ENCODE data around the gene PRKAR2B. TPM values are rescaled to one million over a fixed set of nuclear protein-coding genes. Genes with fewer than 3 reads are reported as not detected.
A peak's percentile ranks its signal among the peaks of the same experiment; 100 is the strongest.
"Not testable (repeated sequence)": the region's sequence is repeated elsewhere in the genome, so short reads cannot be mapped to it uniquely, and the experiment has no call there.

The PRKAR2B gene
- total RNA-seq, 1 donor, result 13.5 TPM

GRCh38 chr7:107115114-107115513 is 70.6 kb downstream of the PRKAR2B start:
- DNase-seq (ENCODE audit: low read depth in 2 of 3, low spot score in 2 of 3), result no peak

- no peak for DNase-seq (ENCODE audit: low read depth in 2 of 3, low spot score in 2 of 3)
Observed at GRCh38 chr7:107115762-107116540, 71.4 kb downstream of the PRKAR2B start.

- no peak for DNase-seq (ENCODE audit: low read depth in 2 of 3, low spot score in 2 of 3)
Observed at GRCh38 chr7:107118109-107118900, 73.8 kb downstream of the PRKAR2B start.

- no peak for DNase-seq (ENCODE audit: low read depth in 2 of 3, low spot score in 2 of 3)
Observed at GRCh38 chr7:107119376-107120105, 75.0 kb downstream of the PRKAR2B start.

GRCh38 chr7:107122486-107122911 is 78.0 kb downstream of the PRKAR2B start:
- no peak for DNase-seq (ENCODE audit: low read depth in 2 of 3, low spot score in 2 of 3)

GRCh38 chr7:107123392-107123791 is 78.9 kb downstream of the PRKAR2B start:
- DNase-seq (ENCODE audit: low read depth in 2 of 3, low spot score in 2 of 3), result no peak

- no peak for DNase-seq (ENCODE audit: low read depth in 2 of 3, low spot score in 2 of 3)
Observed at GRCh38 chr7:107125475-107125874, 81.0 kb downstream of the PRKAR2B start.

GRCh38 chr7:107128217-107128616 is 83.7 kb downstream of the PRKAR2B start:
- no peak for DNase-seq (ENCODE audit: low read depth in 2 of 3, low spot score in 2 of 3)

GRCh38 chr7:107128748-107129147 is 84.2 kb downstream of the PRKAR2B start:
- no peak for DNase-seq (ENCODE audit: low read depth in 2 of 3, low spot score in 2 of 3)

GRCh38 chr7:107130487-107131220 is 86.1 kb downstream of the PRKAR2B start:
- DNase-seq (ENCODE audit: low read depth in 2 of 3, low spot score in 2 of 3), result peak in 1 of 3 donors; percentile 7

- DNase-seq (ENCODE audit: low read depth in 2 of 3, low spot score in 2 of 3), result no peak
Observed at GRCh38 chr7:107133396-107133795, 88.9 kb downstream of the PRKAR2B start.

- no peak for DNase-seq (ENCODE audit: low read depth in 2 of 3, low spot score in 2 of 3)
Observed at GRCh38 chr7:107138696-107139420, 94.4 kb downstream of the PRKAR2B start.

- DNase-seq (ENCODE audit: low read depth in 2 of 3, low spot score in 2 of 3), result not testable (repeated sequence)
Observed at GRCh38 chr7:107143875-107144274, 99.4 kb downstream of the PRKAR2B start.

GRCh38 chr7:107145067-107145838 is 100.7 kb downstream of the PRKAR2B start:
- DNase-seq (ENCODE audit: low read depth in 2 of 3, low spot score in 2 of 3), result no peak

GRCh38 chr7:107147464-107148393 is 103.2 kb downstream of the PRKAR2B start:
- DNase-seq (ENCODE audit: low read depth in 2 of 3, low spot score in 2 of 3), result peak; percentile 24 to 59 (median 26)

- DNase-seq (ENCODE audit: low read depth in 2 of 3, low spot score in 2 of 3), result no peak
Observed at GRCh38 chr7:107148721-107149120, 104.2 kb downstream of the PRKAR2B start.

GRCh38 chr7:107149863-107150262 is 105.4 kb downstream of the PRKAR2B start:
- no peak for DNase-seq (ENCODE audit: low read depth in 2 of 3, low spot score in 2 of 3)
